Pulmonary artery endothelial cell (primary cell): Measurements from ENCODE around the gene EGR2. TPM values are rescaled to one million over a fixed set of nuclear protein-coding genes. Genes with fewer than 3 reads are reported as not detected.

Experiments
- DNase-seq: peaks from one replicate; pipeline ENCODE4 v3.0.0-alpha.2; 2011; ENCODE audit warnings: low read depth, low spot score
- total RNA-seq: library from RNA; depleted of rRNA; stranded (reverse); fragments of >200 nt; gene quantifications from 2 replicates; pipeline ENCODE4 v1.2.3, GENCODE V29; 2014

Gene EGR2
- total RNA-seq, 1 donor from 2014 or later = 0.07 TPM

GRCh38 chr10:62818426-62819011 lies 2.4 kb upstream of the EGR2 start:
- DNase-seq = no peak

GRCh38 chr10:62817766-62818425 lies 1.7 kb upstream of the EGR2 start:
- no peak for DNase-seq

DNA sequence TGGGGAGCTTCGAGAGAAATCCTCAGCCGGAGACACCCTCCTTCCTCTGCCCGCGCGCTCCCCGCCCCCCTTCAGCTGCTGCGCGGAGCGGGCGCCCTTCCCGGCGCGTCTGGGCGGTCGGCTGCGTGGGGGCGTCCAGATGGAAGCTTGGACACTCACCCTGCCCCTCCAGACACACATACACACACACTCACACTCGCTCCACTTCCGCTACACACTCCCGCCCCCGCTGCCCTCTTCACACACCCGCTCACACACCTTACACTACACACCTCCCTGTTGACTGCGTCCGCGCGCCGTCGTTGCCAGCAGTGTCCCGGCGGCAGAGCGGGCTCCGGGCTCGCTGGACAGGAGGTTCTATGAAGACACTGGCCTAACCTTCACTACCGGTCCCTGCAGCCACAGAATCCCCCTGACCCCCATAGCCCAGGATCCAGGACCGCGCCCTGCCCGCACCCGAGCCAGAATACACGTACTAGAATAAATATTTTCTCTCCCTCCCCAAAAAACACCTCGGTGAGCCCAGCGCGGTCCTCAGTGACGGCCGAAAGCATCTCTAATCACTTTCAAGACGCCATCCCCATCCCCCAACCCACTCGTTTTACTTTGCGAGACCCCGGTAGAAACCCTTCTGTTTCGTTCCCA lies 1.1 kb upstream of the EGR2 start:
- no peak for DNase-seq

GRCh38 chr10:62816076-62816330 lies 163 bp downstream of the EGR2 start:
- DNase-seq = no peak

DNA sequence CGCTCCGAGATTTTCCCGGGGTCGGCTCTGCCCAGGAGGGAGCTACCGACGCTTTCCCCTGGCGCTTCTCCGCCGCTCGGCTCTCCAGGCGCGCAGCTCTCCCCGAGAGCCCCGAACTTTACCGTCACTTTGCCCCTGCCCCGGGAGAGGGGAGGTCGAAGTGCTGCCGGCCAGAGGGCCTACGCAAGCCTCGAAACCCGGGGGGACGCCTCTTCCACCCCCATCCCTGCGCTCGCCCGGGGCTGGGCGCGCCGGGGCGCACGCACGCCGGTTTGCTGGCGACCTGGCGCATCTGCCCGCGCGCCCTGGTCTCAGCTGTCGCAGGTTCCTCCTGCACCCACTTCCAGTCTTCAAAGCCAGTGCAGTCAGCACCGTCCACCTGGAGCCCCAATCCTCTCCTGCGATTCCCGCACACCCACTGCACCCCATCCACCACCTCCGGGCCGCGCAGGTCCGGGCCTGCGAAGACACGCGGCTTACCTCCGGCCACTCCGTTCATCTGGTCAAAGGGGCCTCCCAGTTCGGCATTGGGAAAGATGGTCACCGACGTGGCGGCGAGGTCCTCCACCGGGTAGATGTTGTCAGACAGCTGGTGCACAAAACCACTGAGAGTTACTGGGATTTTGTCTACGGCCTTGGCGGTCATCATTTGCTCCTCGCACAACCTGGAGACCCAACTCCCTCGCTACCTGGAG lies 638 bp downstream of the EGR2 start:
- no peak for DNase-seq

DNA sequence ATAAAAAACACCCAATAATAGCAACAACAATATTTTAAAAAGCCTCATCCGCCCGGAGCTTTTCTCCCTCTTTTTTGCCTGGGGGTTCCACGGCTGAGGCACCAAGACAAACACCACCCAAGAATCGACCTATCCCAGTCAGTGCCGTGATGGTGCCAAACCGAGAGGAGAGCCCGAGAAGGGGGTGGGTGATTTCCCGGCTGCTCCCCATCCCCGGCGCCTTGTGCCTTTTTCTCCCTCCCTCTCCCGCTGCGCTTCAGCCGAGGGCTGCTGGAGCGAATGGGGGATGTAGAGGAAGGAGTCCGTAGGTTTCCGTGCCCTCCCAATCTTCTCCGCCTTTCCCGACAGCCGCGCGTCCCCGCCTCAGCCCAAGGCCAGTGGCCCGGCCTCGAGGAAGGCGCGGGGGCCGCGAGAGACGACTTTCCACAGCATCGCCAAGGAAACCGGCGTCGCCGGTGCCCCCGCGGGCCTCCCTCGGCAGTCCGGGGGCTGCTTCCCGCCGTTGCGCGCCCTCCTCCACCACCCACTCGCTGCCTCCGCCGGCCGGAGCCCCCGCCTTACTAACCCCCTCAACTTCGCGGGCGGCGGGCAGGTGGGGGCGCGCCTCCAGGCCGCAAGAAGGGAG lies 1.3 kb downstream of the EGR2 start:
- no peak for DNase-seq

- no peak for DNase-seq
Measured at GRCh38 chr10:62813981-62814380, 2.2 kb downstream of the EGR2 start.

- DNase-seq = no peak
Measured at GRCh38 chr10:62813453-62813852, 2.7 kb downstream of the EGR2 start.

DNA sequence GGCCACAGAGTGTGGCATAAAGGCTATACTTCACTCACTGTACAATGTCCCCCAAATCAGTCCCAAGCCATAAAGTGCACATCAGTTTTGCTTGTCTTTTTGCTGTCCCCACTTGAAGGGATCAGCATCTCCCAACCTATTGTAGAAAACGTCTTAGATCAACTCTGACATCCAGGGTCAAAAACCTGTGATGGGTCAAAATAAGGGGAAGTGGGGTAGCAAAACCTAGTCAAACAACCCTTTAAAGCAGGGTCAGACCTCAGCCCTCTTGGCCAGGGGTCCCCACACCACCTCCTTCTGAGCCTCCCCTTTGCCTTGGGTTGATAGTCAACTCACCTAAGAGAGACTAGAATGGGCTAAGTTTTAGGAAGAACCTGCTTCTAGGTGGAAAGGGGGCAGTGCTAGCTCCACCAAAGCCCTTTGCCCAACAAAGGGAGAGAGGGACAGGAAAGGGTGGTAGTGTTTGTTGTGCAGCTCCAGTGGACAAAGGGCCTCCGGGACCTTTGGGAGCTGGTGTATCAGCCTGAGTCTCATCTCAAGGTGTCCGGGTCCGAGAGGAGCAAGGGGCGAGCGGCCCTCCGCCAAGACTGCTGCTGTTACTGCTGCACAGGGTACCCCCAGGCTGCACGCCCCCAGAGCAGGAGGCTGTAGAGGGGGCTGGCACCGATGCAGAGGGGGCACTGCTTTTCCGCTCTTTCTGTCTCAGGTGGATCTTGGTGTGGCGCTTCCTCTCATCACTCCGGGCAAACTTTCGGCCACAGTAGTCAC lies 3.3 kb downstream of the EGR2 start:
- no peak for DNase-seq

DNA sequence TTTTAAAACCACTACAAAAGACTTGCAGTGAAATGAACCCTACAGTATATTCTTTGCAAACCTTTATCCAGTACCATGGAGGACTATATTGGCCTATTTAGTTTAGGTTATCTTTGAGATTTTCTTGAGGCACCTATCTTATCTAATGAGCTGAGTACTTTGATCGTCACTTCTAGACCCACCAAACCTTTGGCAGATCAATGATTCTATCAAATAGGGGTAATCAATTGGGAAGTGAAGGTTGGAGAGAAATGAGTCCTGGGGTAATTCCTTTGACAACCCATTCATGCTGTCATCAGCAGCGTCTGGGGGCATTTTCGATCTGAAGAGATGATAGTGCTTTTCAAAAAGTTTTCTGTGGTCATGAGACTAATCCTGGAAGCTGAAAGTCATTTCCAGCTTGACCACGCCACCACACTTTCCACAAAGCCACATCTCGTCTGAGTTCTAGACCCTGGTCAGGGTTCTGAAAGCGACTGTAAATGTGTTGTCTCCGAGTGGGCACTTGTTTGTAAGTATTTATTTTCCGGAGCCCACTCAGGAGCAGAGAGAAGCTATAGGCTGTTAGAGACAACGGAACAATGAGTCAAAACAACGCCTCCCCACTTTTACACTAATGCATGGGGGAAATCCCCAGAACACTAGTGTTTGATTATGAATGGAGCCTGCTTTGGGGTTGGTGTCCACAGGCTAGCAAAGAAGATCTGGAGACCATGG lies 4.8 kb downstream of the EGR2 start:
- DNase-seq = no peak

GRCh38 chr10:62810156-62810902 lies 5.8 kb downstream of the EGR2 start:
- DNase-seq = no peak

DNA sequence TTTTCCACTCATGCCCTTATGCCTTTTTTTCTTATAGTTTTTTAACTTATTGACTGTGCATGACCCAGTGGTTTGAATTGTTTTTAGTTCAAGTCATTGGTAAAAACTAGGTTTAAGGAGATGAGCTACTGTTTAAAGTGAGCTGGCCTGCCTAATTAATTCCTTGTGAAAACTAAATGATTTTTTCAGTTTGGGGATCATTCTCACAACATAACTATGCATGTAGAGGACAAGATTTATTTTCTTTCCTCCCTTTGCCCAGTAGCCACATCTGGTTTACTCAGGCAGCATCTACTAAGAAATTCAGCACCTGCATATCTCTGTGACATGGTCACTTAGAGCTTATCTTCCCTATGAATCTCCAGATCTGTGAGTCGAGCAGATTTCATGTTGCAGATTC lies 9.9 kb downstream of the EGR2 start:
- no peak for DNase-seq

GRCh38 chr10:62805231-62806099 lies 10.7 kb downstream of the EGR2 start:
- no peak for DNase-seq

DNA sequence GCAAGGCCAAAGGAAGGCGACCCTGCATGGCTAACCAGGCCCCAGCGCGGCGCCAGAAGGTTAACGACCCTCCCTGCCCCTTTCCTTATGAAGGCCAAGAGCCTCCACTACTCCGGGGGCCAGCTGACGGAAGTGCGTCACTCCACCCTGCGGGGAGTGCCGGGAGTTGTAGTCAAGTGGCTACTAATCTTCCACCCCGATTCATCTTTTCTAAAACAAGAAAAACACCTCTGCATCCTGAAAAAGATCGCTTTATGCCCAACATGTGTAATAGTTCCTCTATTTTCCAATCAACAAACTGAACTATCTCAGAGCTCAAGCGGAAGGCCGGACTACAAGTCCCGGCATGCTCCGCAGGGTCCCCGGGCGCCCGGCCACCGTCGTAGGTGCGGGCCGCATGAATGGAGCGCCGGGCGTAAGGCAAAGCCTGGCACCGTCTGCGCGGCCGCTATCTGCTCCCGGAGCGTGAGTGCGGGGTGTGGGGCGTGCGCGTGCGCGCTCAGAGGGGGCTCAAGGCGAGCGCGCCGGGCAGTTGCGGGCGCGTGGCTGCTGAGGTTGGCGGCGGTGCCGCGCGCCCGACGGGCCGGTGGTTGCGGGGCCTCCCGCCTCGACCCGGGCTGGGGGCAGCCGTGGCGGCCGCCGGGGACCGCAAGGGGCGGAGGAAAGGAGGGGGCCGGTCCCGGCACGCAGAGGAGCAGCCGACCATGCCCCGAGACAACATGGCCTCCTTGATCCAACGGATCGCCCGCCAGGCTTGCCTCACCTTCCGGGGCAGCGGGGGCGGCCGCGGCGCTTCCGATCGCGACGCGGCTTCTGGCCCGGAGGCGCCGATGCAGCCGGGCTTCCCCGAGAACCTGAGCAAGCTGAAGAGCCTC lies 11.6 kb downstream of the EGR2 start, which contains the start of gene ADO:
Gene ADO (plus strand): TSS at position 365 of the 875 bp plus-strand sequence. CDS start 340 bp downstream, at position 705.
- peak; percentile 49 for DNase-seq

DNA sequence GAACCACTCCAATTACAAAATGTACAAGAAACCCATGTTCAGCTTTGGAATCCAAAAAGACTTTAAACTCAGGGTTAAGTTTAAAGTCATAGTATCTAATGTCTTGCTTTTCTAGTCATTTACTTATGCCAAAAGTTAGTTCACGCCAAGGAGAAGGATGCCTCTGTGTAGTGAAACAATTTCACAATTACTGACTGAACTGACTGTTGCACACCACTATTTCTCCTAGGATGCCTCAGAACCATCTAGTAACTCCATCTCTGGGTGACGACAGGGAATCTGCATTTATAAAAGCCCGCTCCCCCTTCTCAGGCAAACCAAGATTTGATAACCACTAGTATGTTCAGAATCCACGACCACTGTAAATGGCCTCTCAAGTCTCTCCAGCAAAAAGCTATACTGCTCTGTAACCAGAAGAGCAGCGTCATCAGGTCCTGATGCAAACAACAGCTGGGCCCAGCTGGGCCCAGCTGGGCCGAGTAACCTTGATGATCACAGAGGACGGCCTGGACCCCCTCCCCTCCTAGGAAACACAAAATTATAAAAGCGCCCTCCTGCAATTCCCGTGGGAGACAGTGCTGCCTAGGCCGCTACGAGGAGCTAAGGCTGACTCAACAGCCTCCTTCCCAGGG lies 12.3 kb downstream of the EGR2 start:
- no peak for DNase-seq

DNA sequence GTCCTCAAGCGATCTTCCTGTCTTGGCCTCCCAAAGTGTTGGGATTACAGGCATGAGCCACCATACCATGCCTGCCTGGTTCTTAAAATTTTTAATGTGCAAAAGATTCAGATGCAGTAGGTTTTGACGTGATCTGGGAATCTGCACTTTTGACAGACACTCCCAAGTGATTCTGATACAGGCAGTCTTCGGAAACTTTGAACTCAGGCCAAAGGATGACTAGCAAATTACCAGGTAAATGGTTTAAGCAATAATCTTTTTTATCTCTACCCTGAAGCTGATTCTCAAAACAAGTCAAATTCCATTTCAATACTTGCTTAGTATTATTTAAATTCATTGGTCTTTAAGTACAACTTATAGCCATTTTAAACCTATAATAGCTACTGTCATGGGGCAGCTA lies 14.3 kb downstream of the EGR2 start:
- DNase-seq = no peak

DNA sequence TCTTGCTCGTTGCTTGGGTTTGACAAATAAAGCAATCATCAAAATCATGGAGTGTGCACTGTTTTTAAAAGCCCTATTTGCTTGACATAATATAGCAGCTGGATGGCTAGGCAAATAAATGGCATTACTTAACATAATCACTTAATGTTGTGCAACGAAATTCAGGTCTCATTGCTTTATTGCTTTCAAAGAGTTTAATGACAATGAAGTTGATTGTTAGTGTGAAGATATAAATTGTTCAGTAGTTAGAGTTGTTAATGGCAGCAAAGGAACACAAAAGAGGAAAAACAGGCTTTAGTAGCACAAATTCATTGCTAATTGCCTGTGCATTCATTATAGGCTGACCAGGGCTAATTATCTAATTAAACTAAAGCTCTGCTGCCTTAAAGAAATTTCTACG lies 19.3 kb downstream of the EGR2 start:
- DNase-seq = no peak

DNA sequence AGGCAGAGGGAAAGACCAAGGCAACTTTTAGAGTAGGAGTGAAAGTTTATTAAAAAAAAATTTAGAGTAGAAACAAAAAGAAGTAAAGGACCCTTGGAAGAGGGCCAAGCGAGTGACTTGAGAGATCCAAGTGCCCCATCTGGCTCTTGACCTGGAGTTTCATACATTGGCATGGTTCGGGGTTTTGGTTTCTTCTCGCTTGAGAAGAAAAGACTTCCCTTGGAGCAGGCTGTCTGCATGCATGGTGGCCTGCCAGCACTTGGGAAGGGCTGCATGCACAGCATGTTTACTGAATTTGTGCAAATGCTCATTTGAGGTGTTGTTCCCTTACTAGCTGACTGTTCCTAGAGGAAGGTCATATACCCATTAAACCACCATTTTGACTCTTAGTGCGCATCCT lies 20.4 kb downstream of the EGR2 start:
- DNase-seq = no peak
